KOPT-K1 (cell line): Measurements from ENCODE around the gene FAM169A.

ENCODE experiments used
- H3K27ac ChIP-seq: fragments of 200-600 bp; sonication (generic); 2 replicates; pipeline ENCODE4 v1.5.1; 2016; ENCODE audit warnings: antibody characterized with exemption, mild to moderate bottlenecking, low read depth, low read length; ENCODE audit not compliant: poor library complexity, severe bottlenecking
- H3K36me3 ChIP-seq: fragments of 200-600 bp; sonication (generic); 2 replicates; pipeline ENCODE4 v1.5.1; 2017; ENCODE audit warnings: antibody characterized with exemption, mild to moderate bottlenecking, low read length, moderate library complexity; ENCODE audit not compliant: insufficient read depth
- H3K9me3 ChIP-seq: fragments of 200-600 bp; sonication (generic); 2 replicates; pipeline ENCODE4 v1.5.1; 2017; ENCODE audit warnings: antibody characterized with exemption, low read length, mild to moderate bottlenecking; ENCODE audit not compliant: insufficient read depth, poor library complexity, severe bottlenecking

FAM169A gene

GRCh38 chr5:74851684-74852353 lies 14.4 kb downstream of the FAM169A start:
- H3K9me3 ChIP-seq: peaks cover 14% of the 10 kb centered on the region
- H3K36me3 ChIP-seq: peaks cover 4% of the 10 kb centered on the region; the same call in 1 of the 2 replicates
- H3K27ac ChIP-seq: peak overlapping the region; percentile 80

- Histone ChIP-seq H3K27ac (peak overlapping the region; percentile 80), H3K9me3 (peaks cover 5% of the 10 kb centered on the region), H3K36me3 (peaks cover under 1% of the 10 kb centered on the region; the same call in 1 of the 2 replicates)
Observed at GRCh38 chr5:74850789-74851425, 15.3 kb downstream of the FAM169A start.

- Histone ChIP-seq H3K36me3 (no peaks in the 10 kb centered on the region), H3K27ac (peak overlapping the region; percentile 80), H3K9me3 (no peaks in the 10 kb centered on the region)
Observed at GRCh38 chr5:74850030-74850429, 16.2 kb downstream of the FAM169A start.

GRCh38 chr5:74848553-74849025 lies 17.6 kb downstream of the FAM169A start:
- no peaks in the 10 kb centered on the region for H3K9me3 ChIP-seq
- no peaks in the 10 kb centered on the region for H3K36me3 ChIP-seq
- no peak overlapping the region for H3K27ac ChIP-seq

- Histone ChIP-seq H3K36me3 (peaks cover 39% of the 10 kb centered on the region), H3K27ac (peak overlapping the region; percentile 51), H3K9me3 (no peaks in the 10 kb centered on the region)
Observed at GRCh38 chr5:74839229-74839628, 27.0 kb downstream of the FAM169A start.

- Histone ChIP-seq H3K36me3 (peaks cover 47% of the 10 kb centered on the region), H3K27ac (peak overlapping the region; percentile 51), H3K9me3 (no peaks in the 10 kb centered on the region)
Observed at GRCh38 chr5:74838262-74838661, 27.9 kb downstream of the FAM169A start.

GRCh38 chr5:74837115-74837514 lies 29.1 kb downstream of the FAM169A start:
- Histone ChIP-seq H3K36me3 (peaks cover 47% of the 10 kb centered on the region), H3K9me3 (no peaks in the 10 kb centered on the region), H3K27ac (no peak overlapping the region)

- no peaks in the 10 kb centered on the region for H3K9me3 ChIP-seq
- peaks cover 54% of the 10 kb centered on the region for H3K36me3 ChIP-seq
- no peak overlapping the region for H3K27ac ChIP-seq
Observed at GRCh38 chr5:74833537-74834266, 32.5 kb downstream of the FAM169A start.

GRCh38 chr5:74829413-74829812 lies 36.8 kb downstream of the FAM169A start:
- no peaks in the 10 kb centered on the region for H3K9me3 ChIP-seq
- peaks cover 17% of the 10 kb centered on the region; the same call in 1 of the 2 replicates for H3K36me3 ChIP-seq
- H3K27ac ChIP-seq: no peak overlapping the region

GRCh38 chr5:74822288-74822687 lies 43.9 kb downstream of the FAM169A start:
- no peak overlapping the region for H3K27ac ChIP-seq
- H3K9me3 ChIP-seq: no peaks in the 10 kb centered on the region
- peaks cover 7% of the 10 kb centered on the region; the same call in 1 of the 2 replicates for H3K36me3 ChIP-seq

GRCh38 chr5:74816875-74817274 lies 49.3 kb downstream of the FAM169A start:
- H3K27ac ChIP-seq: no peak overlapping the region
- H3K9me3 ChIP-seq: no peaks in the 10 kb centered on the region
- H3K36me3 ChIP-seq: peaks cover 20% of the 10 kb centered on the region

- peaks cover 13% of the 10 kb centered on the region for H3K36me3 ChIP-seq
- H3K9me3 ChIP-seq: no peaks in the 10 kb centered on the region
- no peak overlapping the region for H3K27ac ChIP-seq
Observed at GRCh38 chr5:74810915-74811314, 55.3 kb downstream of the FAM169A start.

- Histone ChIP-seq H3K36me3 (peaks cover 49% of the 10 kb centered on the region), H3K27ac (no peak overlapping the region), H3K9me3 (no peaks in the 10 kb centered on the region)
Observed at GRCh38 chr5:74801941-74802340, 64.2 kb downstream of the FAM169A start.

- H3K9me3 ChIP-seq: no peaks in the 10 kb centered on the region
- no peak overlapping the region for H3K27ac ChIP-seq
- H3K36me3 ChIP-seq: peaks cover 54% of the 10 kb centered on the region
Observed at GRCh38 chr5:74801197-74801596, 65.0 kb downstream of the FAM169A start.
